ENCODE data around the gene GRID2.
A peak's percentile ranks its signal among the peaks of the same experiment; 100 is the strongest.

GRID2 gene

DNA sequence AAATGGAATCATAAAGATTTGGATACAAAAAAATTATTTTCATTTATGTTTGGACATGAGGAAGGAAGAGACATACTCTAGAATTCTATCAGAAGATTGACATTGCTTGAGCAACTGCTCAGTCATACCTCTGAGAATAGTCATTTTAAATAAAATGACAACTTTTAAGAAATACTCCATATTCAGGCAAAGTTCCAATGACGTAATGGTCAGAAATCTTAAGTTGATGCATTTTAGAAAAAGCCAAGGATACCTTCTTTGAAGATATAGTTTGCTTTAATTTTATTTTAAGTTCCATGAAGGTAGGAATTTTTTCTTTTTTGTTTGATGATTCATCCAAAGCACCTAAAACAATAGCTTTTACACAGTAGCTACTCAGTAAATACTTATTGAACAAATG, 1414.5 kb downstream of the GRID2 start:
- no peak for DNase-seq

DNA sequence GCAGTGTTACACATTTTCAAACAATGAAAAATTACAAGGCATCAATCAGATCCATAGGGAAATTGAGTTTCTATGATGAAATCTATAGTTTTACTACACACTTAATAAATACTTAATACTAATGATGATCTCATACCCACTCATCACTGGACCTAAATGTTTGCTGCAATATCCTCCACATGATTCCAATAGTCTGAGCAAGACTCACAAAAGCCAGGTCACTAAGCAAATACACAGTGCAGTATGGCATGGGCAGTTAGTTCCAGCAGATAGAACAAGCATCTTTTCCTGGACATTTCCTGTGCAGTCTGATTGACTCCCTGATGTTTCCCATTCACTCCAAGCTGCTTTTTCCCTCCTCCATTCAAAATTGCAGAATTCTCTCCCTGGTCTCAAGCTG, 1415.8 kb downstream of the GRID2 start:
- DNase-seq, result no peak

DNA sequence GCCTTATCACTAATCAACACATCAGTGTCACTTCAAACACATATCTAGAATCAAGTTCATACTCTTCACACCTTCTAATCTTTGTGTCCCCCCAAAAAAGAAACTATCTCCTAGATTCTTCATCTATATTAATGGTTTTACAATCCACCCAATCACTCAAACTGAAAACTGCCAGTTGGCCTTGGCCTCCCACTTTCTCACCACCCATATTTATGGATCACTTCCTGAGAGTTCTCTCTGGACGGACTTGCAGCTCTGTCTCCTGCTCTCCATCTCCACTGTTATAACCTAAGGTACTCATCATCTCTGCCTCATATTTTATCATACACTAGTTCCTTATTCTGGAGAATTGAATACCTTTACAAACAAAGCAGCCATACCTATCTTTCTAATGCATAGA, 1418.7 kb downstream of the GRID2 start:
- no peak for DNase-seq

DNA sequence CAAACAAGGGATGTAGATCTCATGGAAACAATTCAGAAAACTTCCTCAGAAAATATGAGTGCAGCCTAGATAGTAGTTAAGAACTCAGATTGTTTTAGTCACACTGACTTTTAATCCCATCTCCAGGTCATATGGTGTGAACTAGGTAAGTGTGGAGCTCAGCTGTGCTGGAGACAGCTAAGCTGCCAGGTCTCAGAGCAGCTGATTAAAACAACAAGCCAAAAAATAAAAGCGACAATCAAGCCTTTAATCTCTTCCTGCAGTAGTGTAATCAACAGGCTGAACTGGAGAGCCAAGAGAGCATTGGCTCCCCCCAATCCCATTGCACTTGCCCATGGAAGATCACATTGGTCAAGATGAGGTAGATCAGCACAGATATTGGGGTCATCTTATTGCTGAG, 1426.5 kb downstream of the GRID2 start:
- peak in 1 of 2 experiments; percentile 43 for DNase-seq

DNA sequence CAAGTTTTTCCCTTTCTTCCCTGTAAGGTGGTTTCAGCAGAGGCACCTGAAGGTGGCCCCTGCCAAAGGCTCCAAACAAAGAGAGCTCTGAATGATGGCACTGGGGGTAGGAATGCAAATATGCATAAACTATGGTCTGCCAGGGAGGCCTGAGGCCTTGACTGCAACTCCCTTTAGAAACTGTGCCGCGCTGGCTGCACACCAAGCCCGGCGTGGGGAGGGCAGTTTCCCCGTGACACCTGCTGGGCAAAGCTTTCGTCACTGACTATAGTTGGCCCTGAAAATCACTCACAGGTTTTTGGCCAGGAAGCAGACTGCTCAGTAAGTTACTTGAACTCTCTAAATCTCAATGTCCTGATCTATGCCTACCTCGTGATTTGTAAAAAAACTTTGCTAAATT, 1427.0 kb downstream of the GRID2 start:
- no peak for DNase-seq

DNA sequence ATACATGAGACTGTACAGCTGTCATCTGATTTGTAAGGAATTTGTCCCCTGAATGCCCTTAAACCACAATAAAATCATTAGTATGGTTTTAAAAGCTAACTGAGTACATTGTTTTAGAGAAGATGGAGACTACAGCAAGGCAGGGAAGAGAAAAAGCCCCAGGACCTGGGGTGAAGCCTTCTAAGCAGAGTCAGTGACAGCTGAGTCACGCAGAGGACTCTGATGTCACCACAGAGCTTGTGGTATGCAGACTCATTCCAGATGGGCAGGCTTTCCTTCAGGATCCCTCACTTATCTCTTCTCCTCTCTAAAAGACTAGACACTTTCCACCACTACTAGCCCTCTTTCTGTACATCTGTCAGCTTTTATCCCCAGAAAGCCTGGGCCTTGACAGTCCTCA, 1427.7 kb downstream of the GRID2 start:
- peak in 1 of 2 experiments; percentile 9 for DNase-seq

DNA sequence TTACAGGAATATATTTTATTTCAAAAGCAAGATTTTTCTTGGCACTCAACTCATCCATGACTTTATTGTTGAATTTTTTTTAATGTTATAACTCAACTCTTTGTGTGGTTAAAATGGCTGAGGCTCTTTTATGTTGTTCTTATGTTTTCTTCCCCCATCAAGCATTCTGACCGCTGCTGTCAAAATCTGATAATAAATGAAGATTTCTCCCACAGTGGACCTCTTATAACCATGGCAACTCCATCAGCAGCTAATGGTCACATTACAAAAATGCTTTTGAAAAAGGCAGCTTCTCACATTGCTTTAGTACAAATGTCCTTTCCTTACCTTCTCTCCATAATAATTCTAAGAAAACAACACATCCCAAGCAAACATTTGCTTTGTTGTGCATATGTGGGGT, 1428.7 kb downstream of the GRID2 start:
- DNase-seq, result no peak

DNA sequence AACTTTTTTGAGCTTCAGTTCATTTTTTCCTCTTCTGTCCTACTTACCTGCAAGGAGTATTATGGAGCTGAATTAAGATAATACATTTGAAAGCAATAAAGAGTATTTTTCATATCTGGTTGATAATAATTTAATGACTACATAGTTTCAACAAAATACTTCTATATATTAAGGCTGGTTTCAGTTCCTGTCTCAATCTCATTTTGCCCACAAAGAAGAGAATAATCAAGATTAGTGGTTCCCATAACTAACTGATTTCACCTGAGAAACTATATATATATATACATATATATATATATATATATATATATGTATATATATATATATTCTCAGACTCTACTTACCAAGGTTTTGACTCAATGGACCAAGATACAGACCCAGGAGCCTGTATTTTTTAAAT, 1437.1 kb downstream of the GRID2 start:
- no peak for DNase-seq

DNA sequence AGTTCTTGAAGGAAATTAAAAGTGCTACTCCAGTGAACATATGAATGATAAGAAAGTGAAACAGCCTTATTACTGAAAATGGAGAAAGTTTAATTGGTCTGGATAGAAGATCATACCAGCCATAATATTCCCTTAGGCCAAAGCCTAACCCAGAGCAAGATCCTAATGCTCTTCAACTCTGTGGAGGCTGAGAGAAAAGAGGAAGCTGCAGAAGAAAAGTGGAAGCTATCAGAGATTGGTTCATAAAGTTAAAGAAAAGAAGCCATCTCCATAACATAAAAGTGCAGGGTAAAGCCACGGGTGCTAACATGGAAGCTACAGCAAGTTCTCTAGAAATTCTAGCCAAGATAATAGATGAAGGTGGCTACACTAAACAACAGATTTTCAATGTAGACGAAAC, 1439.3 kb downstream of the GRID2 start:
- DNase-seq, result no peak

DNA sequence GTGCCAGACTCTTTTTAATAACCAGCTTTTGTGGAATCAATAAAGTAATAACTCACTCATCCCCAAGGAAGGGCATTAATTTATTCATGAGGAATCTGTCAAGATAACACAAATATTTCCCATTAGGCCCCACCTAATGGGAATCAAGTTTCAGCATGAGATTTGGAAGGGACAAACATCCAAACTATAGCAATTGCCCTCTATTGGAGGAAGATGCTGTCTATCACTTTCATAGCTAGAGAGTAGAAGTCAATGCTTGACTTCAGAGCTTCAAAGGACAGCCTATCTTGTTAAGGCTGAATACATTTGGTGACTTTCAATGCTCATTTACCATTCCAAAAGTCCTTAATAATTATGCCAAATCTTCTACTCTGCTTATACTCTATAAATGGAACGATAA, 1439.9 kb downstream of the GRID2 start:
- DNase-seq, result no peak

DNA sequence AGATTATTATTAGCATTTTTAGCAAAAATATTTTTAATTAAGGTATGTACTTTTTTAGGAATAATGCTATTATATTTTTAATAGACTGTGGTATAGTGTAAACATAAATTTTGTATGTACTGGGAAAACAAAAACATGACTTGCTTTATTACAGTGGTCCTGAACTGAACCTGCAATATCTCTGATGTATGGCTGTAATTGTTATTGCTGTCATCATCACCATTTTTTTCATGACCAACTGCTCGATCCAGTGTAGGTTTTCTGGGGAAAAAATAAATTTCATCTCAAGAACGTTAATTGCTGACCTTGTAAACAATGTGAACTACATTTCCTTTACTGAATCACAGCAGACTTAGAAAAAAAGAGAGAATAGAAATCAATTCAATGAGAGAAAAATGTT, 1441.2 kb downstream of the GRID2 start:
- DNase-seq, result no peak

DNA sequence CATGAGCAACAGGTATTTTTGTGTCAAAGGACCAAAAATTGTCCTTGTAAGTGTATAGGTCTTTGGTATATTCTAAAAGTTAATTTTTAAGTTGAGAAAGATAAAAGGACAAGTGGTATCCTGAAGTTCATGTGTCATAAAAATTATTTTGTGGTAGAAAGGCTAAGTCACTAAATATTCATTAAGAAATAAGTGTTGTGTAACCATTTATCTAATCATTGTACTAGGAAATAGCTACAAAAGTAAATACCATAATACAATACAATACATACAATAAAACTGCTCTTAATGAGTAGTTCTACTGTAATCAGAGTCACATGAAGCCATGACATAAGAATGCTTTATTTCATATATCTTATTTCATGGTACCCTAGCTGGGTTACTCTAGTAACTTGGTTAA, 1442.3 kb downstream of the GRID2 start:
- DNase-seq, result no peak

DNA sequence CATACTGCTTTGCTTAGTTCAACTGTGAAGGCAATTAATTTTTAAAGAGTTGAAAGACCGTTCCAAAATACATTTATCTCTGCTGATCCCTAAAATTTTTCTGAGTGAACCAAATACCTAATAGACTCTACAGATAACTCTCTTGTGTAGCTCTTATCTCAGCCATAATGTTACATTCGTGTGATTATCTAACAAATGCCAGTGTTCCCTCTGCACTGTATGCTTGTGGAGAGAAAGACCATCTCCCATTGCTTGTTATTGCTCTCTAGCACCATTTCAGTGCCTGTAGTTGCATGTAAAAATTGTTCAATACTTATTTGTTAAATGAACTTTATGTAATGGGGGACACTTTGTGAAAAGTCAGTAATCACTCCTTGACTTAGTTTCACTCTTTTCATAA, 1443.5 kb downstream of the GRID2 start:
- no peak for DNase-seq

DNA sequence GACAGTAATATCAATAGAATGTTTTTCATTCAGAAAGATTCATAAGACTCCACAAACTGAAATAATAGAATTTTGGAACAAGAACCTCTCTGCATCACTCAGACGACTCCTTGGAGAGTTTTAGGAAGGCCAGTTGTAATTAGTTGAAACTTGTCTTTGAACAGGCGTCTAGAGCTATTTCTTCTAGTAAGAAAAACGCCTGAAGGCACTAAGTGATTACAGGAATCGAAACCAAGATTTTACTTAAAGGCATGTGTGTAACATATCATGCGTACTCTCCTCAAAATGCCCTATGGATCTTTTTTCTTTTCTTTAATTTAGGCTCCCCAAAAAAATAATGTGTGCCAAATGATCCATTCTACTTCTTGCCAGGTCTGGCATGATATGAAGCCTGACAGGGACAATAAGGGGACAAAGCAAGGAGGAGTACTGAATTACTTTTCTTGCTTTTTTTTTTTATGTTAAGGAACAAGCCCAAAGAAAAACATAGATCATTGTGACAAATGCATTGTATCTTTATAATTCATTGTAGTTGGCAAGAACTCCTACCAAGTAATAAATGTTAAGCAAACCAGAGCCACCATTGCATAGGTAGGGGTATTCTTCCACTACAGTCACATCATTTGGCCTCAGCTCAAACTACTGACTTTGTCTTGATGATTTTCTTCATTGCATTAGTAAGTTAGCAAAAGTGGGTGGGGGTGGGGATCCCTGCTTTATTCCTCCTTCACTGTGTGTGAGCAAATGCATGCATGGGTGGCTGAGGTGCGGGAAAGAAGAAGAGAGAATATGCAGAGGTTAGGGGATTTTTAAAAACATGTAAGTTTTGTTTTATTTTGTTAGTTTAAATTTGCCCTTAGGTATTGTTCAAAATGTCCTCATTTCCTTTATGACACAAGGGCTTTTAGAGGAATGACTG, 1444.9 kb downstream of the GRID2 start:
- no peak for DNase-seq

DNA sequence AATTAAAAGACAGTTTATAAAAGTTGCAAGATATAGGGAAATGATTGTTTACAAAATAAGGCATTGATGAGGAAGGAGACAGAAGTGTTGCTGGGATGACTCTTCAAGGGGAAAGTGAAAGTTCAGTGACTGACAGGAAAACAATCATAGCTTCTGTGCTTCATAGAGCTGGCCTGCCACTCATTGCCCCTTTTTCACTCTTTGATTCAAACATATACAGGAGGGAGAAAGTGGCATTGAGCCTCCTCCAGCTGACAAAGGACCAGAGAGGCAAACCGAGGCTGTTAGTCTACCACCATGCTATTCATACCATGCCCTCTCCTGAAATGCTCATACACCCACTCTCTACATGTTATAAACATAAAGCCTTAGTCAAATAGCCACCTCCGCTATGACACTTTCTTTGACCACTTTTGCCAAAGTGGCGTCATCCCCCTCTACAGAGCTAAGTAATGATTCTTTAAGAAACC, 1445.6 kb downstream of the GRID2 start:
- no peak for DNase-seq

DNA sequence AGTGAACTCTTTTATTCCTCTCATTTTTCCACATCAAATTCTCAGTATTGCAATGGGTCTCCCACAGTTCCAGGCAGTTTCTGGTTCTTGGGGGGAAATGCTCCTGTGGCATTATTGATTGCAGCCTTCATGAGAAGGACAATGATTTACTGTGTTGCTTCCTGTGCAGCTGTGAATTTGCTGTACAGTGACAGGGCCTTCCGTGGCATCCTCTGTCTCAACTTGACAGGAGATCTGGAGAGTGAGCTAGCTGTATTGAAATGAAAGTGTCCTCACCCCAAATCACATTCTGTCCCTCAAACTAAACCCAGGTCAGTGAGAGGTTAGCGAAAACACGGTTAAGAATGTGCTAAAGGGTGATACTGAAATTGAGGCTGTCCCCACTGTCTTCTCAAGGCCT, 1447.6 kb downstream of the GRID2 start:
- DNase-seq, result no peak

DNA sequence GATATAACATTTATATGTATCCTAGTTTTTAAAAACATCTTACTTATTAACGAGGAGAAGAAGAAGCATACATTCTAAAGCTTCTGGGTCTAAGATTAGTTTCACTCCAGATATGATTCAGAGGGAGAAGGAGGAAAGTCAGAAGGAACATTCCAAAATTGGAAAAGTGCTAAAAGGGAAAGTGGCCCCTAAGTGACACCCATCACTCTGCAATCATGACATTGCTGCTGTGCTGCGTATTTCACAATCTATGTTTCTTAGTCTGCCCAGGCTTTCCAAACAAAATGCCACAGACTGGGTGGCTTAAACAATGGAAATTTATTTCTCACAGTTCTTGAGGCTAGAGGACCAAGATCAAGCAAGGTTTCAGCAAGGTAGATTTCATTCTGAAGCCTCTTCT, 1452.3 kb downstream of the GRID2 start:
- DNase-seq, result no peak

DNA sequence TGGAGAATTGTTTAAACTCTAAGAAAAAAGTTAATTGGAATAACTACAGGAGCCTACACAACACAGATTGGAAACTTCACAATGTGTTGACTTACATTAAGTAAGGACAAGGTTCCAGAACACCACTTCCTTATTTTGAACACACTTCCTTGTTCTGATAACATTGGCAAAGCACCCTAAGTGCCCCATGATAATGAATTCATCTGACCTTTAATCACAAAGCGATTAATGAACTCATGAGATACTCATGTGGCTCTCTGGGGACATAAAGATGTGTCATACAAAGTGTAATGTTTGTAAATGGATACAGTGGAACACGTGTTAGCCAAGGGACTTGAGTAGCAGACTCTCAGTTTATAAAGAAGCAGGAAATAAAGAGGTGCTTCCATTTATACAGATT, 1455.7 kb downstream of the GRID2 start:
- DNase-seq, result peak in 1 of 2 experiments; percentile 11

DNA sequence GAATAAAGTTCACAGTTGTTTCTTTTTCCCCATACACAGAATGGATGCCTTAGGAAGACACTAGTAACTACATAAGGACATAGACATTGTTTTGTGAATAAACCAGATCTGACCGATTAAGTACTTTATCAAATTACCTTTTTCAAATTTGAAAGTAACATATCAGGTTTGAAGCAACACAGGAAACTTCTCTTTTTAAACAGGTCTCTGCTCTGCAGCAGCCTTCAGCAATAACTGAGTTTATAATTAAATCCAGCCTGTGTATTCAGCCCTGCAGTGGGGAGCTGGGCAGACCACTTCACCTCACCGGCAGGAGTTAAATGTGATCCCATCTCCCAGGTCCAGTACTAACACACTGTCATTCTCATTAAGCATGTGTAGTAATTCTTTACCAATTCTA, 1456.5 kb downstream of the GRID2 start:
- no peak for DNase-seq

DNA sequence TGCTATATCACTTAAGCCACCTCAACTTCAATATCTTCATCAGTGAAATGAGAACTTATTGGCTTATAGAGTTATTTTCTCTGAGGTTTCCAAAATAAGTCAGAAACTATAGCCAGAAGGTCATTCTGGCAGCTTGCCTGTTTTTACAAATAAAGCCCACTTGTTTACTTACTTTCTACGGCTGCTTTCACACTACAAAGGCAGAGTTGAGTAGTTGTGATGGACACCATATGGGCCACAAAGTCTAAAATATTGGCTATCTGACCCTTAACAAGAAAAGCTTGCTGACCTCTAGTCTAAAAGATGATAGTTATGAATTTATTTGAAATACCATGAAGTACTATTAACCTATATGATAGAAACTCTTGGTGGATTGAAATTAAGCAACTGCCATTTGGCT, 1457.5 kb downstream of the GRID2 start:
- no peak for DNase-seq

DNA sequence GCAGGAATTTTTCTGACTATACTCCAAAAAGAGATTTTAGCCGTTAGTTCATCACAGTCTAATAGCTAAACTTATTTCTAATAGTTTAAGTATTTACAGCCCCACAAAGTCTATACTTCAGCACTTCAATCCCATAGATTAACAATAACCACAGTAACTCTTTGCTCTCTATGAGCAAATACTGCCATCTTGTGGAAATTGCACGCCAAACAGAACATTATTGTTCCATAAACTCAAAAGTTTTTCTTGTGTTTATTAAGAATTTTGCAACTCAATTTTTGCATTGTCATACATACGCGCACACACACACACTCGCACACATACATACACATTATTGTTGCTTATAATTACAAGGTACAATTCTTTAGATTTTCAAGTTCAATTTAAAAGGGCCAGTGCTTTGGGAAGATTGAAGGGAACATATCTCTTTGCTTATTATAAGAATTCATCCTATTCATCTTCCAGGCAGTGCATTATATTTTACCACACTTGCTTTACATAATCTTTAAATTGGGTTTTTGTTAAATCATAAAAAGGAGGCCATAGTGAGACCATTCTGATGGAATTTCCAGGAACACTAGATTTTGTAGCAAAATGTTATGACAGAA, 1461.0 kb downstream of the GRID2 start:
- DNase-seq, result peak in 1 of 2 experiments; percentile 45

DNA sequence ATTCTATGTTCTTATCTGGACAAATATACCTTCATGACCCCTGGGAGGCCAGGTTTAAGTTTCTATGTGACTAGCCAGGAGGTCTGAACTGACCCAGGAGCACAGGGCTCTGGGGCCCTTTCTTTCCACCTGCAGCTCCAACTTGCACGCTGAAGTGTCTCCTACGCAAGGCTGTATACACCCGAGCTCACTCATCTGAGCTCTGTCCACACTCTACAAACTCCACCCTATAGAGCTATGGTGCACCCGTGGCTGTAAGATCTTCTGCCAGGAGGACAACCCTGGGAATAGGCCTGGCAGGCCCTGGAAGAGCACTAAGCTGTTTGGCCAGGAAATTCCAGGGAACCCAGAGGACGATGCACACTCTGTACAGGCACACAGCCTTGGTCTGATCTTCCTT, 1464.2 kb downstream of the GRID2 start:
- no peak for DNase-seq

DNA sequence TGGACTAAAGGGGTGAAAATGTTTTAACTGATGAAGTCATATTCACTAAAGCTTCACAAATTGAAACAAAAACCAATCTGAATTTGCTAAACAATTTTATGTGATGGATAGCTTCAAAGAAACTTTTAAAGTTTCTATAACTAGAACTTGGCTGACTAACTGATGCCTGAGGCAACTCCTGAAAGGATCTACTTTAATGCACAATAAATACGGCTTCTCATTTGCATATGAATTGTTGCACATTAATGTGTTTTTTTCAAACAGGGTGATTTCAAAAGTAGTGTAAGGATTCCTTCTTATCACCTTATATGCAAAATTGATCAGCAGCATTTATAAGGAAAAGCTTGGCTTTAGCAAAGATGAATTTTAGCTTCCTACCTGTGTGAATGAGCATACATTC, 1466.4 kb downstream of the GRID2 start:
- DNase-seq, result no peak

DNA sequence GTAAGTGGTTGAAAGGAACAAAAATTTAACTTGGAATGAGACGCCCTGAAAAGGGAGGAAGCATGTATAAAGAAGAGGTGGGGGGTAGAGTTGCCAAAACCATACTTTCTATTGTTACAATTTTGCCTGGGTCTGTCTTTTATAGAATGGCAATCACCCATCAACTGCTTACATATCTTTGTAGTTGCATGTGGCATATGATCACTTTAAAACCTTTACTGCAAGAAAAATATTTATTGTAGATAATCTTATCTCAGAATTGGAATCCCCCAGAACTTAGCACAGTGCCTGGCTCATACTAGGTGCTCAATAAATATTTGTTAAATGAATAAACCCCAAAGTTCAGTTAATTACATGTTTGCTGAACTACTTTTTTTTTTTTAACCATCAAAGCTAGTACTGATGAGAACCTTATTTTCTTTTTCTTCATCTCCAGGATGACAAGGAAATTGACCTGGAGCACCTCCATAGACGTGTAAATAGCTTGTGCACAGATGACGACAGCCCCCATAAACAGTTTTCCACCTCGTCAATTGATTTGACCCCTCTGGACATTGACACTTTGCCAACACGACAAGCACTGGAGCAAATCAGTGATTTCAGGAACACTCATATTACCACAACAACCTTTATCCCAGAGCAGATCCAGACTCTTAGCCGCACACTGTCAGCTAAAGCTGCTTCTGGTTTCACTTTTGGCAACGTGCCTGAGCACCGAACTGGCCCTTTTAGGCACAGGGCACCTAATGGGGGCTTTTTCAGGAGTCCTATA, 1468.1 kb downstream of the GRID2 start:
- DNase-seq, result no peak
